ENCODE data around the gene TMCC1.

TMCC1 gene

DNA sequence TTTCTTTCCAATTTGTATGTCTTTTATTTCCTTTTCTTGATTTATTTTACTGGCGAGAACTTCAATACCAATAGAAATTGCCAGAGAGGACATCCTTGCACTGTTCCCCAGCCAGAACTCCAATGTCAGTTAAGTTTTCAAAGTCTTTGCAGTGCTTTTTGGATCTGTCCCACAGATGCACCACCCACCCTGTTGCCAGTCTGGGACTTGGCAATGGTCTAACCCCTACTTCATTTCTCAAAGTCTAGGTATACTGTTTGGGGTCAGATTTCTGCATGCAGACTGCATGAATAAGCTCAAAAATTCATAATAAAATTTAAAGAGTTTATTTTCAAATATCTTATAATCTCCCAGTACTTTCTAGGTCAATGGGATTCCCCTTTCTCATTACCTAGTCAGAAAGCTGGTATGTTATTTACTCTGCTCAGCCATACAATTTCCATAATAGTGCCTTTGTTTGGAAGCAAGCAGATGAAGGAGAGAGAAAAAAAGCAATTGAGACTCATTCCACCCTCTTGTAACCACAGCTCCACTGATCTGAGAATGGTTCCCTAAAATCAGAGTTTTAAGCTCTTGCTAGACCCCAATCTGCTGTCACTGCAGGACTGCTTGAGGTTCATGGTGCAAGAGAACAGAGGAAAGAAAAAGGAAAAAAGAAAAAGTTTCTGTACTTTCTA, 161.2 kb downstream of the TMCC1 start:
- DNase-seq (ENCODE audit: extremely low spot score): no peak
- ChIA-PET POLR2A (no interaction called here), CTCF (no interaction called here)
- TF ChIP-seq FOXA1 (IDR thresholded peaks at IDR 0.05) (no peak), ELF4 (IDR thresholded peaks at IDR 0.05) (no peak), ZNF384 (IDR thresholded peaks at IDR 0.05) (no peak), SP1 (IDR thresholded peaks at IDR 0.05) (no peak), L3MBTL2 (conservative IDR thresholded peaks at IDR 0.05) (no peak), FOXK2 (IDR thresholded peaks at IDR 0.05) (no peak), HDGF (IDR thresholded peaks at IDR 0.05; ENCODE audit: borderline replicate concordance) (no peak), CTBP1 (IDR thresholded peaks at IDR 0.05; ENCODE audit: borderline replicate concordance) (no peak), LEF1 (IDR thresholded peaks at IDR 0.05; ENCODE audit: borderline replicate concordance) (no peak), BHLHE40 (IDR thresholded peaks at IDR 0.05; ENCODE audit: borderline replicate concordance) (no peak), ARNT (IDR thresholded peaks at IDR 0.05) (no peak), NFRKB (IDR thresholded peaks at IDR 0.05) (no peak), SUZ12 (IDR thresholded peaks at IDR 0.05) (no peak), FOXM1 (IDR thresholded peaks at IDR 0.05; ENCODE audit: borderline replicate concordance) (no peak), TARDBP (IDR thresholded peaks at IDR 0.05) (no peak)
- TF ChIP-seq, protein P1, sequence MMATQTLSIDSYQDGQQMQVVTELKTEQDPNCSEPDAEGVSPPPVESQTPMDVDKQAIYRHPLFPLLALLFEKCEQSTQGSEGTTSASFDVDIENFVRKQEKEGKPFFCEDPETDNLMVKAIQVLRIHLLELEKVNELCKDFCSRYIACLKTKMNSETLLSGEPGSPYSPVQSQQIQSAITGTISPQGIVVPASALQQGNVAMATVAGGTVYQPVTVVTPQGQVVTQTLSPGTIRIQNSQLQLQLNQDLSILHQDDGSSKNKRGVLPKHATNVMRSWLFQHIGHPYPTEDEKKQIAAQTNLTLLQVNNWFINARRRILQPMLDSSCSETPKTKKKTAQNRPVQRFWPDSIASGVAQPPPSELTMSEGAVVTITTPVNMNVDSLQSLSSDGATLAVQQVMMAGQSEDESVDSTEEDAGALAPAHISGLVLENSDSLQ (IDR thresholded peaks at IDR 0.05): no peak

DNA sequence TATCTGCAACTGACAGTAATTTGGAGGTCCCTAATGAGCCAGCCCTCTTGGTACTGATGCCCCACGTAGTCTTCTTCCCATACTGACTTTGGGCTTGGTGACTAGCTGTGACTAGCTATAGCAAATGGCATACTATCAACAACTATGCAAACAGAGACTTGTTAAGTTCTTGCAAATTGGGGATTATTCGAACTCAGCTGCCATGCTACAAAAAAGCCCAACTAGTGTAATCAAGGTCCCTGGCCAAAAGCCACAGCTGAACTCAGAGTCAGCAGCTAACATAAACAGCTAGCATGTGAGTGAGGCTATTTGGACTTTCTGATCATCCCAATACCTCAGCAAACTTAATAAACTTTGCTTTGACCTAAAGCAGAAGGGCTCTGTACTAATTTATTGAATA, 165.8 kb downstream of the TMCC1 start:
- CTCF ChIA-PET: no interaction called here
- TF ChIP-seq HDGF (IDR thresholded peaks at IDR 0.05; ENCODE audit: borderline replicate concordance) (no peak), BHLHE40 (IDR thresholded peaks at IDR 0.05; ENCODE audit: borderline replicate concordance) (no peak), TARDBP (IDR thresholded peaks at IDR 0.05) (no peak), SP1 (IDR thresholded peaks at IDR 0.05) (no peak), FOXA1 (IDR thresholded peaks at IDR 0.05) (no peak), SUZ12 (IDR thresholded peaks at IDR 0.05) (no peak), ELF4 (IDR thresholded peaks at IDR 0.05) (no peak), L3MBTL2 (conservative IDR thresholded peaks at IDR 0.05) (no peak), ARNT (IDR thresholded peaks at IDR 0.05) (no peak), LEF1 (IDR thresholded peaks at IDR 0.05; ENCODE audit: borderline replicate concordance) (no peak), CTBP1 (IDR thresholded peaks at IDR 0.05; ENCODE audit: borderline replicate concordance) (no peak)
- TF ChIP-seq, protein P1 (IDR thresholded peaks at IDR 0.05): no peak
- no peak for DNase-seq (ENCODE audit: extremely low spot score)
- POLR2A ChIA-PET: no interaction called here

DNA sequence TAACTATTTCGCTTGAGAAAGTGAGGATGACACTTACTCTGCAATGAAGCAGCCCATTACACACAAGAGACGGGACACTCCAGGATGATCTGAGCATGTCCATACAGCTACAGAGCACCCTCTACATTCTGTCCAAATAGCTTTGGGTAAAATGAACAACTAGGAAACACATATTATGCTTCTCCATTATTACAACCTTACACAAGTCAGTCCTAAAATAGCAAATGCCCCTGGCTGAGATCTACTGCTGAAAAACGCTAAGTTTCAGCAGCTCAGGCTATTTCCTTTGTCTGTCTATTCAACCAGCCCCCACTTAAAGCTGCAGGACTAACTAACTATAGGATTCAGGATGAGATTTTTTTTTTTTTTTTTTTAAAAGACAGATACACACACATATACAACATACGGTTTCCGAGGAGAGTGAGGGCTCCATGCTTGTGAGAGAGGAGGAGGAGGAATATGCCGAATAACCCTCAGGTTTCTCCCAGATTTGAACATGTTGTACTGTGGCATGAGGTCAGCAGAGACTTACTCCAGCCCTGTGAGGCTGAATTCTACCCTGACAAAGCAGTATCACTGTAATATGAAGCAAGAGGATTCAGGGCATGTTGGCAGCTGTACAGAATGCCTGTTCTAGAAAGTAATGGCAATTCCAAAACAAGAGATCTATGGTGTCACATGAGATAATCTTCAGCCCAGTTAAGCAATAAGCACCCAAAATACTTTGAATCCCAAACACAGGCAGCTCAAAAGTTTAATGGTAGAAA, 169.8 kb downstream of the TMCC1 start:
- POLR2A ChIA-PET: no interaction called here
- CTCF ChIA-PET: interaction anchor here (0.6 to 0.7 kb wide), 2 partner anchors 33 to 87 kb away, joined by 3 to 4 read pairs; no protein-coding TSS in a partner anchor
- TF ChIP-seq TARDBP (IDR thresholded peaks at IDR 0.05) (no peak), CTBP1 (IDR thresholded peaks at IDR 0.05; ENCODE audit: borderline replicate concordance) (no peak), FOXM1 (IDR thresholded peaks at IDR 0.05; ENCODE audit: borderline replicate concordance) (no peak), ZNF384 (IDR thresholded peaks at IDR 0.05) (no peak), ELF4 (IDR thresholded peaks at IDR 0.05) (no peak), NFRKB (IDR thresholded peaks at IDR 0.05) (no peak), ARNT (IDR thresholded peaks at IDR 0.05) (no peak), SUZ12 (IDR thresholded peaks at IDR 0.05) (no peak)
- DNase-seq (ENCODE audit: extremely low spot score): no peak

GRCh38 chr3:129722527-129722926, 171.0 kb downstream of the TMCC1 start:
- CTCF ChIA-PET: no interaction called here
- DNase-seq (ENCODE audit: extremely low spot score): no peak
- POLR2A ChIA-PET: no interaction called here
- no peak for TF ChIP-seq FOXM1 (IDR thresholded peaks at IDR 0.05; ENCODE audit: borderline replicate concordance)
- TF ChIP-seq L3MBTL2 (conservative IDR thresholded peaks at IDR 0.05): no peak
- no peak for TF ChIP-seq CTBP1 (IDR thresholded peaks at IDR 0.05; ENCODE audit: borderline replicate concordance)
- TF ChIP-seq, protein P1 (IDR thresholded peaks at IDR 0.05): no peak
- TF ChIP-seq FOXA1 (IDR thresholded peaks at IDR 0.05): no peak
- TF ChIP-seq SP1 (IDR thresholded peaks at IDR 0.05): no peak
- TF ChIP-seq FOXK2 (IDR thresholded peaks at IDR 0.05): no peak
- no peak for TF ChIP-seq LEF1 (IDR thresholded peaks at IDR 0.05; ENCODE audit: borderline replicate concordance)
- TF ChIP-seq TARDBP (IDR thresholded peaks at IDR 0.05): no peak
- no peak for TF ChIP-seq NFRKB (IDR thresholded peaks at IDR 0.05)
- TF ChIP-seq SUZ12 (IDR thresholded peaks at IDR 0.05): no peak
- TF ChIP-seq BHLHE40 (IDR thresholded peaks at IDR 0.05; ENCODE audit: borderline replicate concordance): no peak
- TF ChIP-seq ARNT (IDR thresholded peaks at IDR 0.05): no peak

DNA sequence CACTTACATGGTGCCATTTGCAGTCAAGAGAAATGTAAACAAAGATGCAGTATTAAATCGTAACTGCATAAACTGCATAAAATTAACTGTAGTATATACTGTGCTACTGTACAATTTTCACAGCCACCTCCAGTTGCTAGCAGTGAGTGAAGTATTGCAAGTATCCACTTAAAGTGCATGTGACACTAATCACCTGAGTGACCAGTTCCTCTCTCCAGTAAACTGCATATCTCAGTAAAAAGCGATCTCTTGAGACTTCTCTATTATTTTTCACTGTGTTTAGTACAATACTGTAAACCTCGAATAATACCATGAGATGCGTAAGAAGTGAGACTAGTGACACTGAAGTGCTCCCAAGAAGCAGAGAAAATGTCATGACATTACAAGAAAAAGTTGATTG, 175.3 kb downstream of the TMCC1 start:
- TF ChIP-seq HDGF (IDR thresholded peaks at IDR 0.05; ENCODE audit: borderline replicate concordance) (no peak), FOXA1 (IDR thresholded peaks at IDR 0.05) (no peak)
- DNase-seq (ENCODE audit: extremely low spot score): no peak
- POLR2A ChIA-PET: no interaction called here
- CTCF ChIA-PET: no interaction called here

GRCh38 chr3:129715854-129716253, 177.7 kb downstream of the TMCC1 start:
- TF ChIP-seq CTBP1 (IDR thresholded peaks at IDR 0.05; ENCODE audit: borderline replicate concordance): no peak
- TF ChIP-seq FOXK2 (IDR thresholded peaks at IDR 0.05): no peak
- no peak for TF ChIP-seq LEF1 (IDR thresholded peaks at IDR 0.05; ENCODE audit: borderline replicate concordance)
- TF ChIP-seq L3MBTL2 (conservative IDR thresholded peaks at IDR 0.05): no peak
- DNase-seq (ENCODE audit: extremely low spot score): no peak
- CTCF ChIA-PET: interaction anchor here (0.6 kb wide), 2 partner anchors 24 to 362 kb away, joined by 3 read pairs; no protein-coding TSS in a partner anchor
- POLR2A ChIA-PET: no interaction called here
